D721Med (cell line): Measurements from ENCODE around the gene RARB.

Source experiments
- DNase-seq: peaks from one replicate; pipeline ENCODE4 v3.0.0; 2011; ENCODE audit warnings: low spot score; ENCODE audit not compliant: insufficient read length
- FAIRE-seq: peaks from 2 replicates; lab custom pipeline; 2011; peaks lifted over from hg19 to GRCh38; lab: Jason Lieb, UNC
- CTCF ChIP-seq: IDR thresholded peaks from 2 replicates; pipeline ENCODE4 v1.5.1; 2012; ENCODE audit warnings: mild to moderate bottlenecking, control low read depth; ENCODE audit not compliant: insufficient read depth; ENCODE audit errors: missing control alignments

Gene RARB

GRCh38 chr3:25565807-25566206 is 137.7 kb downstream of the RARB start:
- FAIRE-seq = no peak

GRCh38 chr3:25566358-25566920 is 138.4 kb downstream of the RARB start:
- no peak for DNase-seq
- no peak for FAIRE-seq
- no peak for TF ChIP-seq CTCF

More at GRCh38 chr3:25565807-25566206, 137.7 kb downstream of the RARB start:
- DNase-seq = no peak
- no peak for TF ChIP-seq CTCF

- no peak for FAIRE-seq
- TF ChIP-seq CTCF = no peak
- DNase-seq = no peak
These were observed 139.3 kb downstream of the RARB start for GRCh38 chr3:25567388-25567787.

GRCh38 chr3:25567806-25568524 is 139.9 kb downstream of the RARB start:
- TF ChIP-seq CTCF = no peak
- DNase-seq (no peak), FAIRE-seq (no peak)

GRCh38 chr3:25568525-25569078 is 140.5 kb downstream of the RARB start:
- TF ChIP-seq CTCF = no peak
- no peak for DNase-seq
- no peak for FAIRE-seq

GRCh38 chr3:25571285-25571684 is 143.2 kb downstream of the RARB start:
- no peak for FAIRE-seq
- DNase-seq = no peak
- no peak for TF ChIP-seq CTCF

GRCh38 chr3:25572336-25572735 is 144.3 kb downstream of the RARB start:
- no peak for FAIRE-seq
- DNase-seq = no peak
- no peak for TF ChIP-seq CTCF
